Fibroblast of the aortic adventitia (primary cell): ENCODE data around the gene UBE2O. TPM values are rescaled to one million over a fixed set of nuclear protein-coding genes. Genes with fewer than 3 reads are reported as not detected.

Experiments
- DNase-seq: peaks from one replicate; pipeline ENCODE4 v3.0.0-alpha.2; 2010; ENCODE audit warnings: low read depth
- H3K4me3 ChIP-seq: 2 replicates; pipeline ENCODE4 v1.5.1; 2011; ENCODE audit warnings: low read depth, mild to moderate bottlenecking, control low read depth, low read length, moderate library complexity
- CTCF ChIP-seq: IDR thresholded peaks from 2 replicates; pipeline ENCODE4 v1.5.1; 2011; ENCODE audit warnings: mild to moderate bottlenecking, low read length, control low read depth, inconsistent platforms; ENCODE audit not compliant: insufficient read depth
- total RNA-seq: library from RNA; depleted of rRNA; stranded (reverse); fragments of >200 nt; gene quantifications from 2 replicates; pipeline ENCODE4 v1.2.3, GENCODE V29; 2012; ENCODE audit warnings: low replicate concordance

Gene UBE2O
- 13.2 and 16.3 TPM in 2 replicates for total RNA-seq

GRCh38 chr17:76452660-76453430, at the start of gene UBE2O:
Gene UBE2O, minus strand, starts transcription at chr17:76453152. Its CDS starts 11 bp downstream, at chr17:76453141.
- H3K4me3 ChIP-seq: peak within 1 kb of the TSS; percentile 80
- TF ChIP-seq CTCF: peak; percentile 36
- peak; percentile 76 for DNase-seq

- no peak for DNase-seq
- H3K4me3 ChIP-seq: peak overlapping the region; percentile 66
- TF ChIP-seq CTCF: no peak
Observed at GRCh38 chr17:76501827-76502307, 48.9 kb upstream of the UBE2O start.

GRCh38 chr17:76501018-76501826, 48.3 kb upstream of the UBE2O start, which contains the start of gene RHBDF2:
Gene RHBDF2, minus strand, starts transcription at chr17:76501423. Its CDS starts 19,899 bp downstream, at chr17:76481524.
- DNase-seq: peak; percentile 70
- H3K4me3 ChIP-seq: peak within 1 kb of the TSS; percentile 66
- TF ChIP-seq CTCF: no peak

GRCh38 chr17:76500747-76501017, 47.7 kb upstream of the UBE2O start:
- TF ChIP-seq CTCF: no peak
- H3K4me3 ChIP-seq: peak overlapping the region; percentile 66

GRCh38 chr17:76500074-76500746, 47.3 kb upstream of the UBE2O start:
- no peak for DNase-seq
- peak overlapping the region; percentile 66 for H3K4me3 ChIP-seq
- TF ChIP-seq CTCF: no peak

More at GRCh38 chr17:76500747-76501017, 47.7 kb upstream of the UBE2O start:
- DNase-seq: no peak

- TF ChIP-seq CTCF: no peak
- H3K4me3 ChIP-seq: no peak overlapping the region
- no peak for DNase-seq
Observed at GRCh38 chr17:76499267-76499667, 46.3 kb upstream of the UBE2O start.
